Measurements from ENCODE around the gene YOD1.

- TF ChIP-seq RAD21 (IDR thresholded peaks at IDR 0.05; ENCODE audit: low read length) = no peak
- no peak for TF ChIP-seq CTCF (conservative IDR thresholded peaks at IDR 0.05; ENCODE audit: low read depth, low read length)
- no peak for TF ChIP-seq MAZ (IDR thresholded peaks at IDR 0.05; ENCODE audit: borderline replicate concordance, low read depth, low read length)
- TF ChIP-seq POLR2A (IDR thresholded peaks at IDR 0.05; ENCODE audit: low read depth, low read length) = no peak
- TF ChIP-seq ELK1 (IDR thresholded peaks at IDR 0.05; ENCODE audit: borderline replicate concordance, low read depth, low read length) = no peak
- no peak for TF ChIP-seq USF2 (IDR thresholded peaks at IDR 0.05; ENCODE audit: low read depth, low read length)
- TF ChIP-seq RCOR1 (IDR thresholded peaks at IDR 0.05; ENCODE audit: insufficient replicate concordance, low read length) = no peak
Observed at GRCh38 chr1:207001492-207002245, 49.3 kb downstream of the YOD1 start.

Measured in IMR-90 (cell line).